ENCODE measurements around the gene ASPM. TPM values are rescaled to one million over a fixed set of nuclear protein-coding genes. Genes with fewer than 3 reads are reported as not detected.

Gene ASPM
- total and polyA plus RNA-seq, 9 of the 15 experiments (the other 6 are each of a cell fraction or from before 2014, with no cell fraction given) = 22.7 to 84.4 (median 46.4) TPM

GRCh38 chr1:197178998-197179397 is 32.5 kb upstream of the ASPM start (continued):
- TF ChIP-seq ZNF592 (IDR thresholded peaks at IDR 0.05) (peak; percentile 70; the same call in 1 of the 2 replicates), FOXK2 (conservative IDR thresholded peaks at IDR 0.05 in 1 of 2, IDR thresholded peaks at IDR 0.05 in 1 of 2; ENCODE audit: low read depth in 2 of 2) (peak in 1 of 2 experiments; percentile 38; a peak in 1 of 4 replicates), PHF20 (IDR thresholded peaks at IDR 0.05; ENCODE audit: partially characterized antibody) (no peak), CTCF (IDR thresholded peaks at IDR 0.05 in 2 of 3, conservative IDR thresholded peaks at IDR 0.05 in 1 of 3; ENCODE audit: insufficient read depth in 2 of 3, low read depth in 1 of 3, low read length in 3 of 3) (peak in 2 of 3 experiments; percentile 33 to 60; a peak in 3 of 6 replicates), NFE2L1 (tag; IDR thresholded peaks at IDR 0.05; ENCODE audit: borderline replicate concordance, low read depth) (peak; percentile 45; the same call in 1 of the 2 replicates), NR2C1 (IDR thresholded peaks at IDR 0.05) (no peak), NR2C1 (tag; IDR thresholded peaks at IDR 0.05) (no peak), DPF2 (IDR thresholded peaks at IDR 0.05) (peak; percentile 55), NCOR1 (IDR thresholded peaks at IDR 0.05) (peak; percentile 30; the same call in 1 of the 2 replicates), MEIS2 (IDR thresholded peaks at IDR 0.05; ENCODE audit: partially characterized antibody) (peak; percentile 70), TCF3 (CRISPR knock-in tag; IDR thresholded peaks at IDR 0.05) (peak; percentile 36; the same call in 1 of the 2 replicates), SMARCA4 (IDR thresholded peaks at IDR 0.05) (0 out of 2 replicates have a peak, but pooled peaks have one; percentile 33), ZNF609 (CRISPR knock-in tag; IDR thresholded peaks at IDR 0.05; ENCODE audit: borderline replicate concordance) (no peak)
